GM19099 (cell line): ENCODE data around the gene TXNL1.

ENCODE experiments used
- POLR2A ChIP-seq: IDR thresholded peaks from 3 replicates; pipeline ENCODE4 v1.6.1; 2011; ENCODE audit warnings: low read depth; ENCODE audit not compliant: insufficient read length; ENCODE audit errors: extremely low read depth

The TXNL1 gene

GRCh38 chr18:56638232-56639103 lies at the start of gene TXNL1:
TXNL1 (minus strand) TSS chr18:56638592; CDS start chr18:56638440, 152 bp downstream.
- peak; percentile 89 for TF ChIP-seq POLR2A

- TF ChIP-seq POLR2A: no peak
These were observed 45.9 kb upstream of the TXNL1 start for GRCh38 chr18:56684277-56684676.

GRCh38 chr18:56678836-56679565 lies 40.6 kb upstream of the TXNL1 start:
- TF ChIP-seq POLR2A: no peak

GRCh38 chr18:56676639-56677038 lies 38.2 kb upstream of the TXNL1 start:
- no peak for TF ChIP-seq POLR2A

- no peak for TF ChIP-seq POLR2A
These were observed 34.6 kb upstream of the TXNL1 start for GRCh38 chr18:56672981-56673380.

- TF ChIP-seq POLR2A: no peak
These were observed 34.0 kb upstream of the TXNL1 start for GRCh38 chr18:56672391-56672790.

- TF ChIP-seq POLR2A: no peak
These were observed 24.5 kb upstream of the TXNL1 start for GRCh38 chr18:56662902-56663301.

- no peak for TF ChIP-seq POLR2A
These were observed 24.1 kb upstream of the TXNL1 start for GRCh38 chr18:56662502-56662901.

- TF ChIP-seq POLR2A: no peak
These were observed 23.6 kb upstream of the TXNL1 start for GRCh38 chr18:56662063-56662408.

GRCh38 chr18:56661360-56662062 lies 23.1 kb upstream of the TXNL1 start:
- no peak for TF ChIP-seq POLR2A

- TF ChIP-seq POLR2A: no peak
These were observed 22.3 kb upstream of the TXNL1 start for GRCh38 chr18:56660655-56661054.

GRCh38 chr18:56659111-56659510 lies 20.7 kb upstream of the TXNL1 start:
- no peak for TF ChIP-seq POLR2A

GRCh38 chr18:56658261-56658660 lies 19.9 kb upstream of the TXNL1 start:
- no peak for TF ChIP-seq POLR2A

GRCh38 chr18:56652802-56653201 lies 14.4 kb upstream of the TXNL1 start:
- TF ChIP-seq POLR2A: no peak

GRCh38 chr18:56651771-56652092 lies 13.3 kb upstream of the TXNL1 start:
- TF ChIP-seq POLR2A: no peak
